Left renal cortex interstitium (tissue), 4 donors: Measurements from ENCODE around the gene RBFOX1. TPM values are rescaled to one million over a fixed set of nuclear protein-coding genes. Genes with fewer than 3 reads are reported as not detected.

ENCODE experiments used
- DNase-seq, 4 donors: peaks; one replicate each; pipeline ENCODE4 v3.0.0-alpha.2; 2013; ENCODE audit warnings: low read depth in 4 of 4, low spot score in 2 of 4, missing footprints in 1 of 4
- polyA plus RNA-seq, 4 donors: library from polyadenylated mRNA; unstranded; fragments of 120-200 nt; gene quantifications; one replicate each; pipeline ENCODE4 v1.2.1, GENCODE V29; 2013; ENCODE audit not compliant: insufficient read length in 4 of 4

The RBFOX1 gene
- polyA plus RNA-seq, 4 donors: 2.3 to 4.6 (median 2.6) TPM

- no peak for DNase-seq
Observed at GRCh38 chr16:7644811-7645210, 312.2 kb downstream of the RBFOX1 start.

DNA sequence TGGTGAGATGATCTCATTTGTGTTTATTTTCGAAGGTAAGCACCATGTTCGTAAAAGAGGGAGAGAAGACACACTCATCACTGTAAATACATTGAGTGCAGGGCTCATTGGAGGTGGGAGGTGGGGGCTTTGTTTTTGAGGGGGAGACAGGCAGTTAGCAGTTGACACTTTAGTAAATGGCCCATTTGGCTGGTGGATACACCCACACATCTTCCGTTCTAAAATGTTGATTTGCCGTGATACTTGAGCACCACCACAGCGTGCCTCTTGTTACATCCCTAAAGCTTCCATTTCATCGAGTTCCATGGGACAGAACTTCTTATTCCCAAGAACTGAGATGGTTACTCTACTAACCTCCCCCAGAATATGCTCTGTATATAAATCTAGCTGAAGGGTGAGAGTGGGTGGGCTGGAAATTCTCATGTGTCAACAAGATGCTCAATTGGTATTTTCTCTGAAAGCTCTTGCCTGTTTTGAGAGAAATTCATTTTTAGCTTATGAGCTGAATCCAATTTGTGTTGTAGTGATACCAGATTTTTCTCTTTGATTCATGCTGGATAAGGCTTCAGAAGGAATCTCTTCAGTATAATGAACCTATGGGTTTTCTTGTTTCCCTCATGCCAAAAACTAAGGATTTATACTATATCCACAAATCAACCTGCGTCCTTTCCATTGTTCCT is 314.3 kb downstream of the RBFOX1 start:
- peak in 3 of 4 donors; percentile 39 to 46 (median 40) for DNase-seq

- DNase-seq: no peak
Observed at GRCh38 chr16:7650431-7650830, 317.8 kb downstream of the RBFOX1 start.

GRCh38 chr16:7651803-7652570 is 319.3 kb downstream of the RBFOX1 start:
- DNase-seq: no peak

- no peak for DNase-seq
Observed at GRCh38 chr16:7653746-7654461, 321.3 kb downstream of the RBFOX1 start.

DNA sequence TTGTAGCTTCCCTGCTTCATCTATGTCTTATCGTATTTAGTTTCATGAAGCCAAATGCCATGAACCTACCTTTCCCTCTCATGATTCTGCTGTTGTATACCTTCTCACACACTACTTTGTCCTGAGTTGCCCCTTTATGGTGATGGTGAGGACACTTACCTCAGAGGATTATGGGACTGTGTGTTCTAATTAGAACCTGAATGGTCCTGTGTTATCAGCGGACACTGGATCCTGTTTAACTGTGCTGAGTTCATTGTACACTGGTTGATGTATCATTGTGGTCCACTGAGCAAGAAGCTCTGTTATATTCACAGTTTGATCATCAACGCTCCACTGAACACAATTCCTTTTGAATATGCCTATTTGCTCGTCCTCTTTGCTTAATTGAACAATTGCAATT is 343.0 kb downstream of the RBFOX1 start:
- DNase-seq: no peak

DNA sequence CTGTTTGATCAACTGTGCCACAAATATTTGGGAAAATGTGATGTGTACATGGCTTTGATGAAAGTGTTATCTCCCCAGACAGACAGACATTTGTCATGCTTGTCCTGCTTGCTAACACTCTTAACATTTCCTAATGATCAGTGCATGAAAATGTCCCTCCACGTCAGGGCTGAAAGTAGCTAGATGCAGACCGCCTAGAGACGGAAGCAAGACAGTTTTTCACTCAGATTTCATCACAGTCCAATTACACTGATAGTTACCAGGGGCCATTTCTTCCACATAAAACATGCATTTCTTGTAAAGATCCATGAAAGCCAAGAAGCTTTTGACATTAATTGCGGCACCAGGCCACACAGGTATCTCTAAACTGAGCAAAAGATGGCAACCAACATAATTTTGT is 347.7 kb downstream of the RBFOX1 start:
- no peak for DNase-seq

DNA sequence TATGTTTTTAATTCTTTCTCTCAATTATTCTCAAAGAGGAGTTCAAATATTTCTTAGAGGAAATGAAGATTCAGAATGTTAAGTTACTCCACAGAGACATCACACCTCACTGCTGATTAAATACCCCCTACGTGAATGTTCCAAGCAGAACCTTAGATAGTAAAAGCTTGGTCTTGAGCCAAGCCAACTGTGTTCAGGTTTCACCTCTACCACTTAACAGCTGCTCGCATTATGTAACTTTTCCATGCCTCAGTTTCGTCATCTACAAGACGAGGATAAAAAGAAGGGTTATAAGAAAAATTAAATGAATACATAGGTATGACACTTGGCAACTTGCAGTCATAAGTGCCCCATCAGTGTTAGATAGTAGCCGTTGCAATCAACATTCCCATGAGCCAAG is 356.2 kb downstream of the RBFOX1 start:
- DNase-seq: no peak

DNA sequence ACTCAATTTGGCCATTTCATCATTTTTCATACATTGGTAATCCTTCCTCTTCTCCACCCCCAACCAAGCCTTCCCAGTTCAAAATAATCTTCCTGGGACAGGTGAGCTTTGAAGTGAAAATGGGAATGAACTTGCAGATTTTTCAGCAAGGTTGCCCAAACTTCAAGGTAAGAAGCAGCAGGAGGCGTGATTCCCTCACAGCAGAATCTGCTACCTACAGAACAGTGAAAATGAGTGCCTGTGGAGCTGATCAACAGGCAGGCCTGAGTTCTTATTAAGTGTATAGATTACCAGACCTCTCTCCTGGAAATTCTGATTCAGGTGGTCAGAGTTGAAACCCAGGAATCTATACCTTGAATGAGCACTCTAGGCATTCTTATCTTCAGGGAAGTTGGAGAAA is 356.6 kb downstream of the RBFOX1 start:
- no peak for DNase-seq

DNA sequence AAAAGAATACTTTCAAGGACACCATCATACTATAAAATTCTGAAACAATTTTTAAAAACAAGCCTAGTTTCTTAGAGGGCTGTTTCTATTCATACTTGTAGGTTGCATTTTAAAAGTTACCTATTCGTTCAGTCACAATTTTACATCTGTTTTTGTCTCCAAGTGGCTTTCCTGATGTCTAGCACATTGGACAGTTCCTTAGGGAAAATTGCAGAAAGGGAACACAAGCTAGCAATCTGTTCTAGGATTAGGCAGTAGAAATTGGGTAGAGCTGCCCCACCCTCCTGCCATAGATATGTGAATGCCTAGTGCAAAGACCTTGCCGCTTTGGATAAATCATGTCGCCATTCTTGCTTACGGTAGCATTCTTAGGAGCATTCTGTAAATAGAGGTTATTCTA is 358.9 kb downstream of the RBFOX1 start:
- DNase-seq: no peak

- no peak for DNase-seq
Observed at GRCh38 chr16:7703672-7704071, 371.0 kb downstream of the RBFOX1 start.

- no peak for DNase-seq
Observed at GRCh38 chr16:7705885-7706284, 373.2 kb downstream of the RBFOX1 start.

- no peak for DNase-seq
Observed at GRCh38 chr16:7709186-7709585, 376.5 kb downstream of the RBFOX1 start.

GRCh38 chr16:7713244-7713643 is 380.6 kb downstream of the RBFOX1 start:
- no peak for DNase-seq

GRCh38 chr16:7714775-7715174 is 382.1 kb downstream of the RBFOX1 start:
- no peak for DNase-seq

- DNase-seq: no peak
Observed at GRCh38 chr16:7716660-7717550, 384.3 kb downstream of the RBFOX1 start.

DNA sequence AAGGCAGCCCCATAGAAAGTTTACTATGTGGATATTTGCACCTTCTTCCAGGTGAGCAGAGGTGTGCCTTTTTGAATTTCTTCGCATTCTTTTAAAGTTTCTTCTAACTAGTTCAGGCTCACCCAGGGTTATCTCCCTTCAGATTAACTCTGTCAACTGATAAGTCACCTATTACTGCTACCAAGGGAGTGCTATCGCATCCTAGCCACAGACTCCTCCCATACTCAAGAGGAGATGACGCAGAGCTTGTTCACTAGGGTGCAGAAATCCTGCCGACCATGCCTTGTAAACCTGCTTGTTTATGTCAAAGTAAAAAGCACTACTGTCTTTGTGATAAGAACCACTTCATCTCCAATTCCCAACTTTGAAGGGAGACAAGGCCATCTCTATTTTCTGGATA is 390.1 kb downstream of the RBFOX1 start:
- no peak for DNase-seq

- no peak for DNase-seq
Observed at GRCh38 chr16:7731141-7731540, 398.5 kb downstream of the RBFOX1 start.

GRCh38 chr16:7736138-7736665 is 403.6 kb downstream of the RBFOX1 start:
- DNase-seq: no peak

DNA sequence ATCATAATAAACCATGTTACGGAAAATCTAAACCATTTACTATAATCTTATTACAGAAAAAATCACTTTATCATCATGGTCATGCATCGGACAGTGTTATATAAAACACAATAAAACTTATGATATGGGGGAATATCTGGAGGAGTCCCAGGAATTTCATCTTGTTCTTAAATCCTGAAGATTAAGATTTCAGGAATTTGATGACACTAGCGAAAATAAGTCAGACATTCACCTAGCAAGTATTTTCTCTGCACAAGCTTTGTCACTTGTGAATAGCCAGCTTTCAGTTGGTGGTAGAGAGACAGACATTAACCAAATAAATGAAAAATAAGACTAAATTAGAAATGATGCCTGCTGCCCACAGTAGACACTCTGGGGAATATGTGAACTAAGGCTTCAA is 410.0 kb downstream of the RBFOX1 start:
- no peak for DNase-seq
